Osteoblast (primary cell): ENCODE data around the gene PTPRD. TPM values are rescaled to one million over a fixed set of nuclear protein-coding genes. Genes with fewer than 3 reads are reported as not detected.
A peak's percentile ranks its signal among the peaks of the same experiment; 100 is the strongest.

Experiments used
- DNase-seq: peaks from one replicate; pipeline ENCODE4 v3.0.0; 2011; ENCODE audit warnings: low spot score, mixed read lengths; ENCODE audit not compliant: insufficient read length; ENCODE audit errors: missing footprints
- H2AFZ ChIP-seq: 2 replicates; pipeline ENCODE4 v1.6.0; 2011; ENCODE audit warnings: mild to moderate bottlenecking, low read length
- H3K27ac ChIP-seq: 2 replicates; pipeline ENCODE4 v1.5.1; 2011; ENCODE audit warnings: mild to moderate bottlenecking, low read depth, low read length, moderate library complexity
- H3K27me3 ChIP-seq: 2 replicates; pipeline ENCODE4 v1.6.0; 2012; ENCODE audit warnings: mild to moderate bottlenecking, control low read depth, inconsistent platforms, low read length, moderate library complexity; ENCODE audit not compliant: insufficient read depth
- H3K36me3 ChIP-seq: 2 replicates; pipeline ENCODE4 v1.5.1; 2011; ENCODE audit warnings: mild to moderate bottlenecking, low read length, control low read depth, moderate library complexity; ENCODE audit not compliant: insufficient read depth
- H3K4me1 ChIP-seq: 2 replicates; pipeline ENCODE4 v1.5.1; 2011; ENCODE audit warnings: mild to moderate bottlenecking, low read length, control low read depth, moderate library complexity; ENCODE audit not compliant: insufficient read depth
- H3K4me2 ChIP-seq: 2 replicates; pipeline ENCODE4 v1.6.0; 2011; ENCODE audit warnings: mild to moderate bottlenecking, low read length; ENCODE audit not compliant: insufficient read depth
- H3K4me3 ChIP-seq: fragments of 200-600 bp; sonication (generic); 3 replicates; pipeline ENCODE4 v1.5.1; 2012; ENCODE audit warnings: mild to moderate bottlenecking, low read length, inconsistent platforms; ENCODE audit not compliant: insufficient read depth
- H3K79me2 ChIP-seq: 2 replicates; pipeline ENCODE4 v1.6.0; 2012; ENCODE audit warnings: mild to moderate bottlenecking, low read length, control low read depth, inconsistent platforms; ENCODE audit not compliant: insufficient read depth
- H3K9me3 ChIP-seq: 2 replicates; pipeline ENCODE4 v1.5.1; 2011; ENCODE audit warnings: low read depth, low read length, control low read depth
- H4K20me1 ChIP-seq: 2 replicates; pipeline ENCODE4 v1.6.0; 2012; ENCODE audit warnings: mild to moderate bottlenecking, low read length, control low read depth; ENCODE audit not compliant: insufficient read depth
- total RNA-seq: library from RNA; depleted of rRNA; stranded (reverse); fragments of >200 nt; gene quantifications from 2 replicates; pipeline ENCODE4 v1.2.3, GENCODE V29; 2012
- TF ChIP-seq, protein P1 (sequence below): IDR thresholded peaks from 2 replicates; pipeline ENCODE4 v1.5.1; 2011; ENCODE audit warnings: mild to moderate bottlenecking, low read depth, low read length, moderate library complexity; ENCODE audit errors: extremely low read depth

The PTPRD gene
- total RNA-seq, 1 donor = 23.9 TPM

GRCh38 chr9:9970514-9970913, 642.3 kb downstream of the PTPRD start:
- Histone ChIP-seq H3K4me3 (no peak overlapping the region), H3K79me2 (no peaks in the 10 kb centered on the region), H3K27ac (no peak overlapping the region), H3K27me3 (no peaks in the 10 kb centered on the region), H3K4me2 (no peak overlapping the region), H3K4me1 (no peaks in the 10 kb centered on the region), H3K9me3 (peaks cover 2% of the 10 kb centered on the region), H2AFZ (no peak overlapping the region), H4K20me1 (no peaks in the 10 kb centered on the region), H3K36me3 (no peaks in the 10 kb centered on the region)
- TF ChIP-seq, protein P1, sequence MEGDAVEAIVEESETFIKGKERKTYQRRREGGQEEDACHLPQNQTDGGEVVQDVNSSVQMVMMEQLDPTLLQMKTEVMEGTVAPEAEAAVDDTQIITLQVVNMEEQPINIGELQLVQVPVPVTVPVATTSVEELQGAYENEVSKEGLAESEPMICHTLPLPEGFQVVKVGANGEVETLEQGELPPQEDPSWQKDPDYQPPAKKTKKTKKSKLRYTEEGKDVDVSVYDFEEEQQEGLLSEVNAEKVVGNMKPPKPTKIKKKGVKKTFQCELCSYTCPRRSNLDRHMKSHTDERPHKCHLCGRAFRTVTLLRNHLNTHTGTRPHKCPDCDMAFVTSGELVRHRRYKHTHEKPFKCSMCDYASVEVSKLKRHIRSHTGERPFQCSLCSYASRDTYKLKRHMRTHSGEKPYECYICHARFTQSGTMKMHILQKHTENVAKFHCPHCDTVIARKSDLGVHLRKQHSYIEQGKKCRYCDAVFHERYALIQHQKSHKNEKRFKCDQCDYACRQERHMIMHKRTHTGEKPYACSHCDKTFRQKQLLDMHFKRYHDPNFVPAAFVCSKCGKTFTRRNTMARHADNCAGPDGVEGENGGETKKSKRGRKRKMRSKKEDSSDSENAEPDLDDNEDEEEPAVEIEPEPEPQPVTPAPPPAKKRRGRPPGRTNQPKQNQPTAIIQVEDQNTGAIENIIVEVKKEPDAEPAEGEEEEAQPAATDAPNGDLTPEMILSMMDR = no peak
- DNase-seq = no peak

DNA sequence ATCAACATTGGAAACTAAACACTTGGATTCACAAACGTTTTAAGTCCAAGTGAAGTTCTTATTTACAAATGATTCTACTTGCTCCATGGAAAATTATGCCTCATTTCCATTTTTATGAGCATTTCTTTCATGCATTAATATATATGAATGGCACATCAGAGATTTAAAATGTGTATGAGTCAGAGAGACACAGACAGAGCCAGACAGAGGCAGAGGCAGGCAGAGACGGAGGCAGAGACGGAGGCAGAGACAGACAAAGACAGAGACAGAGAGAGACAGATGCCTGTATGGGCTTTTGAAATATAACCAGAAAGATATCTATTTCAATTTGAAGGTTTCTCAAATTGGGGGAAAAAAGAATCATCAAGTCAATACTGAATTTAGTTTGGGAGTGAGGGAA, 649.0 kb downstream of the PTPRD start:
- Histone ChIP-seq H3K4me3 (no peak overlapping the region), H3K9me3 (peaks cover 2% of the 10 kb centered on the region), H3K27me3 (no peaks in the 10 kb centered on the region), H2AFZ (no peak overlapping the region), H3K27ac (no peak overlapping the region), H3K79me2 (no peaks in the 10 kb centered on the region), H3K4me2 (no peak overlapping the region), H3K36me3 (no peaks in the 10 kb centered on the region), H4K20me1 (no peaks in the 10 kb centered on the region), H3K4me1 (no peaks in the 10 kb centered on the region)
- TF ChIP-seq, protein P1 = no peak
- peak; percentile 67 for DNase-seq

- no peak overlapping the region for H3K27ac ChIP-seq
- TF ChIP-seq, protein P1 = no peak
Measured at GRCh38 chr9:9961934-9962333, 650.9 kb downstream of the PTPRD start.

DNA sequence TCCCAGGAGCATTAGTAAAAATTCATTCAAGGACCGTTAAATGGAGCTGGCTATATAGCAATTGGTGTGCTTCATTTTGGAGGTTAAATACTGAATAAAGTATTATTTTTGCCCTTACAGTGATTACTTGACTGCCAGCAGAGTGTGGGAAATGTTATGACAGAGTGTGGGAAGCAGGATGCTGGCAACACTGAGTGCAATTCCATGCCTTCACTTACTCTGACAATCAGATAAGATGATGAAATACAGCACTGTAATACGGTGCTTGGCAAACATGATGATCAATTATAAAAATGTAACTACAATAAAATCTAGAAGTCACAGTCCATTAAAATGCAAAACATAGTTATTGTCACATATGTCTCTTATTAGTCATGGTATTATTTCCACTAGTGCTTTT, 651.3 kb downstream of the PTPRD start:
- H3K79me2 ChIP-seq = no peaks in the 10 kb centered on the region
- no peak overlapping the region for H3K4me3 ChIP-seq
- TF ChIP-seq, protein P1 = no peak
- H3K4me1 ChIP-seq = no peaks in the 10 kb centered on the region
- no peaks in the 10 kb centered on the region for H3K27me3 ChIP-seq
- H3K4me2 ChIP-seq = no peak overlapping the region
- H4K20me1 ChIP-seq = no peaks in the 10 kb centered on the region
- H3K9me3 ChIP-seq = no peaks in the 10 kb centered on the region
- H3K27ac ChIP-seq = no peak overlapping the region
- DNase-seq = no peak
- no peak overlapping the region for H2AFZ ChIP-seq
- H3K36me3 ChIP-seq = no peaks in the 10 kb centered on the region

More at GRCh38 chr9:9961934-9962333, 650.9 kb downstream of the PTPRD start:
- H3K9me3 ChIP-seq = peaks cover 2% of the 10 kb centered on the region
- H3K36me3 ChIP-seq = no peaks in the 10 kb centered on the region
- H2AFZ ChIP-seq = no peak overlapping the region
- no peaks in the 10 kb centered on the region for H3K79me2 ChIP-seq
- no peaks in the 10 kb centered on the region for H4K20me1 ChIP-seq
- H3K4me2 ChIP-seq = no peak overlapping the region
- no peak for DNase-seq
- H3K4me1 ChIP-seq = no peaks in the 10 kb centered on the region
- no peaks in the 10 kb centered on the region for H3K27me3 ChIP-seq
- no peak overlapping the region for H3K4me3 ChIP-seq
